SH-SY5Y (cell line): ENCODE results near the gene SLC19A1.

Source experiments
- GATA2 ChIP-seq: IDR thresholded peaks from 2 replicates; pipeline ENCODE4 v1.6.1; 2011; ENCODE audit warnings: mild to moderate bottlenecking, low read depth, low read length
- GATA3 ChIP-seq: IDR thresholded peaks from 2 replicates; pipeline ENCODE4 v1.6.1; 2011; ENCODE audit warnings: low read depth, mild to moderate bottlenecking, low read length, moderate library complexity

- no peak for TF ChIP-seq GATA2
- TF ChIP-seq GATA3 = no peak
Measured at GRCh38 chr21:45580181-45580575, 37.9 kb upstream of the SLC19A1 start.
